ENCODE results near the gene DUSP3.

DUSP3 gene

GRCh38 chr17:43732958-43733357, 45.8 kb downstream of the DUSP3 start:
- DNase-seq (ENCODE audit: low read depth): peak; percentile 64
- H3K4me3 ChIP-seq (ENCODE audit: control insufficient read depth, low read depth, low read length): no peak overlapping the region
- no peak for TF ChIP-seq CTCF (IDR thresholded peaks at IDR 0.05; ENCODE audit: control insufficient read depth, insufficient read depth, low read depth, low read length, missing control alignments)

- H3K4me3 ChIP-seq (ENCODE audit: control insufficient read depth, low read depth, low read length): no peak overlapping the region
- DNase-seq (ENCODE audit: low read depth): no peak
- TF ChIP-seq CTCF (IDR thresholded peaks at IDR 0.05; ENCODE audit: control insufficient read depth, insufficient read depth, low read depth, low read length, missing control alignments): no peak
These were observed 50.7 kb downstream of the DUSP3 start for GRCh38 chr17:43728081-43728480.

GRCh38 chr17:43723697-43724359, 54.9 kb downstream of the DUSP3 start:
- no peak for TF ChIP-seq CTCF (IDR thresholded peaks at IDR 0.05; ENCODE audit: control insufficient read depth, insufficient read depth, low read depth, low read length, missing control alignments)
- H3K4me3 ChIP-seq (ENCODE audit: control insufficient read depth, low read depth, low read length): no peak overlapping the region
- DNase-seq (ENCODE audit: low read depth): no peak

- TF ChIP-seq CTCF (IDR thresholded peaks at IDR 0.05; ENCODE audit: control insufficient read depth, insufficient read depth, low read depth, low read length, missing control alignments): no peak
- no peak for DNase-seq (ENCODE audit: low read depth)
- no peak overlapping the region for H3K4me3 ChIP-seq (ENCODE audit: control insufficient read depth, low read depth, low read length)
These were observed 55.7 kb downstream of the DUSP3 start for GRCh38 chr17:43722870-43723665.

- no peak overlapping the region for H3K4me3 ChIP-seq (ENCODE audit: control insufficient read depth, low read depth, low read length)
- TF ChIP-seq CTCF (IDR thresholded peaks at IDR 0.05; ENCODE audit: control insufficient read depth, insufficient read depth, low read depth, low read length, missing control alignments): no peak
- no peak for DNase-seq (ENCODE audit: low read depth)
These were observed 56.5 kb downstream of the DUSP3 start for GRCh38 chr17:43722269-43722619.

GRCh38 chr17:43721537-43722268, 57.1 kb downstream of the DUSP3 start:
- H3K4me3 ChIP-seq (ENCODE audit: control insufficient read depth, low read depth, low read length): no peak overlapping the region
- TF ChIP-seq CTCF (IDR thresholded peaks at IDR 0.05; ENCODE audit: control insufficient read depth, insufficient read depth, low read depth, low read length, missing control alignments): no peak
- no peak for DNase-seq (ENCODE audit: low read depth)
